GM23248 (cell line): Measurements from ENCODE around the gene CTNNBIP1. TPM values are rescaled to one million over a fixed set of nuclear protein-coding genes. Genes with fewer than 3 reads are reported as not detected.

Source experiments
- DNase-seq: peaks from one replicate; pipeline ENCODE4 v3.0.0-alpha.2; 2015
- H2AFZ ChIP-seq: fragments of 200-600 bp; sonication (generic); 2 replicates; pipeline ENCODE4 v1.6.1; 2016; ENCODE audit warnings: antibody characterized with exemption
- H3F3A ChIP-seq: fragments of 200-600 bp; sonication (generic); 2 replicates; pipeline ENCODE4 v1.6.1; 2016; ENCODE audit warnings: mild to moderate bottlenecking, antibody characterized with exemption, mixed run types; ENCODE audit not compliant: insufficient read depth
- H3K27ac ChIP-seq: fragments of 200-600 bp; sonication (generic); 2 replicates; pipeline ENCODE4 v1.5.1; 2016; ENCODE audit warnings: mild to moderate bottlenecking
- H3K27me3 ChIP-seq: fragments of 200-600 bp; sonication (generic); replicated peaks from 2 replicates; pipeline ENCODE4 v1.6.1; 2016; ENCODE audit warnings: mild to moderate bottlenecking; ENCODE audit not compliant: insufficient read depth
- H3K36me3 ChIP-seq: fragments of 200-600 bp; sonication (generic); 2 replicates; pipeline ENCODE4 v1.6.1; 2016; ENCODE audit warnings: low read depth, mild to moderate bottlenecking
- H3K4me1 ChIP-seq: fragments of 200-600 bp; sonication (generic); 2 replicates; pipeline ENCODE4 v1.6.1; 2016; ENCODE audit warnings: mild to moderate bottlenecking; ENCODE audit not compliant: insufficient read depth
- H3K4me2 ChIP-seq: fragments of 200-600 bp; sonication (generic); one replicate; pipeline ENCODE4 v1.6.1; 2016; ENCODE audit warnings: mild to moderate bottlenecking; ENCODE audit not compliant: unreplicated experiment
- H3K4me3 ChIP-seq: fragments of 200-600 bp; sonication (generic); 2 replicates; pipeline ENCODE4 v1.5.1; 2016; ENCODE audit warnings: mild to moderate bottlenecking
- H3K79me2 ChIP-seq: fragments of 200-600 bp; sonication (generic); 2 replicates; pipeline ENCODE4 v1.6.1; 2016; ENCODE audit warnings: mild to moderate bottlenecking; ENCODE audit not compliant: insufficient read depth
- H3K9ac ChIP-seq: fragments of 200-600 bp; sonication (generic); 2 replicates; pipeline ENCODE4 v1.6.1; 2016; ENCODE audit warnings: mild to moderate bottlenecking
- H3K9me2 ChIP-seq: fragments of 200-600 bp; sonication (generic); 2 replicates; pipeline ENCODE4 v1.6.1; 2016; ENCODE audit warnings: mixed run types, mild to moderate bottlenecking, moderate library complexity; ENCODE audit not compliant: insufficient read depth
- H3K9me3 ChIP-seq: fragments of 200-600 bp; sonication (generic); one replicate; pipeline ENCODE4 v1.6.1; 2017; ENCODE audit warnings: low read depth
- H4K20me1 ChIP-seq: fragments of 200-600 bp; sonication (generic); 2 replicates; pipeline ENCODE4 v1.6.0; 2016; ENCODE audit not compliant: insufficient read depth
- EZH2 ChIP-seq: fragments of 200-600 bp; sonication (generic); IDR thresholded peaks from 2 replicates; pipeline ENCODE4 v1.6.1; 2018; ENCODE audit warnings: antibody characterized with exemption, mild to moderate bottlenecking; ENCODE audit not compliant: insufficient read depth, poor library complexity, severe bottlenecking
- EZH2phosphoT487 ChIP-seq: fragments of 200-600 bp; sonication (generic); IDR thresholded peaks from 2 replicates; pipeline ENCODE4 v1.6.1; 2018; ENCODE audit warnings: antibody characterized with exemption, moderate library complexity, mild to moderate bottlenecking, low read depth; ENCODE audit not compliant: insufficient read depth
- WGBS, 2 experiments: methylation state at CpG; one replicate each; pipeline ENCODE4 v1.1.6; 2015 to 2017; ENCODE audit warnings: low lambda C conversion rate in 2 of 2, low coverage in 1 of 2; ENCODE audit errors: missing lambda C conversion rate in 2 of 2; 5-methylcytosine and 5-hydroxymethylcytosine counted together
- in situ Hi-C: fragments of 300-500 bp; cut with MboI; formaldehyde crosslinking; loops from 2 replicates; pipeline ENCODE4 v1.15.0; 2020
- polyA plus RNA-seq: library from polyadenylated mRNA; unstranded; fragments of >200 nt; fragmentation: Nextera tagmentation; extraction: Ambion mirVana; gene quantifications from 2 replicates; pipeline ENCODE4 v1.2.1, GENCODE V29; 2016
- total RNA-seq: library from RNA; depleted of rRNA; stranded (reverse); fragments of >200 nt; shearing (Covaris generic); gene quantifications from 2 replicates; pipeline ENCODE4 v1.2.3, GENCODE V29; 2014

The CTNNBIP1 gene
- total and polyA plus RNA-seq, 2 experiments from 2014 or later, result 22.2 to 31.0 TPM

DNA sequence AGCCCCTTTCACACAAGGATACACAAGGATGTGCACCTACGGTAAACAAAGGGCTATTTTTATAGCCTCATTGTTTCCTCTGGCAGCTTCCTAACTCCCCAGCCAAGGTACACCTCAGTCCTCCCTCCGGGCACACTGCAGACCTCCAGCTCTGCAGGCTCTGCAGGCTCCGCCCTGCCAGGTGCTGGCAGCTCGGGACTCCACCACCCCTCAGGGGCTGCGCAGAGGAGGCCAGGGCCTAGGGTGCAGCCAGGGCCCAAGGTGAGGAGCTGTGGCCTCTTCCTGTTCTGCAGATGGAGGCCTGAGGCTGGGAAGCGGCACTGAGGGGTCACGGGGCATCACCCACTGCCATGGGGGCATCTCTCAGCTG lies 66.5 kb downstream of the CTNNBIP1 start:
- H3K9me2 ChIP-seq, result no peaks in the 10 kb centered on the region
- in situ Hi-C loops, result no loop called here

DNA sequence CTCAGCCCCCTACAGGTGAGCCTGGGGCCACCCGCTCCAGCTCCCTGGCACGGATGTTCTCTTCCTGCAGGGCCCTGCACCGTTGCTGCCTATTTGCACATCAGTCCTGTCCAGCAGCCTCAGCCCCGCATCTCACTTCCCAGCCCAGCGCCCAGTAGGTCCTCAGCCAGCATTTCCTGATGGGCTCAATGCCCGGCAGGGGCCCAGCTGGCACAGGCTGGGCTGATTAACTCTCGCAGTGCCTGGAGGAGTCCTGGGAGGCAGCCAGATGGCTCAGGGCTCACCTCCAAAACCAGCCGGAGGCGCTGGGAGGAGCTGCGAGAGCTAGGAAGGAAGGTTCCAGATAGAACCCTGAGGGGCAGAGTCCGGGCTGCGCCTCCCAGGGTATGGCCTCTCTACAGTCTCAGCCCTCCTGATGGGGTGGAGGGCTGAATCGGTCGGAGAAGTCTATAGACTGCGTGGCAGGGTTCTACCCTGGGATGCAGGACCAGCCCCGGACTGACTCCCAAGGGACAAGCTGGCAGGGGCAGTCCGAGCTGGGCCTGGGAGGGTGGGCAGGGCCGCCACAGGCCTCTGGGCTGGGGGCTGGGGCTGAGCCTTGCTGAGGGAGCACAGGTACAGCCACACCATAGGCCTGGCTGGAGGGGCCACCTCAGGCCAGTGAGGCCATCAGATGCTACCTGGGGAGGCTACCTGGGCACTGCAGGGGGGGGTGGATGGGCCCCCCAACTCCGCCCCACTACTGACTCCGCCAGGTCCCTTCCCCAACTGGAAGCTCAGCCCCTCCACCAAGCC lies 67.1 kb downstream of the CTNNBIP1 start:
- in situ Hi-C loops, result no loop called here
- Histone ChIP-seq H3K36me3 (no peaks in the 10 kb centered on the region; the same call in 1 of the 2 replicates), H3K27ac (no peak overlapping the region), H3K4me2 (no peak overlapping the region), H4K20me1 (no peaks in the 10 kb centered on the region), H3K9me2 (no peaks in the 10 kb centered on the region), H3K9me3 (no peaks in the 10 kb centered on the region), H3K27me3 (no peaks in the 10 kb centered on the region), H2AFZ (no peak overlapping the region), H3K9ac (no peak overlapping the region), H3F3A (no peaks in the 10 kb centered on the region), H3K79me2 (no peaks in the 10 kb centered on the region), H3K4me3 (no peak overlapping the region), H3K4me1 (no peaks in the 10 kb centered on the region)
- no peak for TF ChIP-seq EZH2
- TF ChIP-seq EZH2phosphoT487, result no peak
- DNase-seq, result no peak
- WGBS, 2 experiments, result 83 to 85% methylated on average over 18 of the region's 20 CpGs

More for the DNA sequence above, 66.5 kb downstream of the CTNNBIP1 start:
- no peak overlapping the region for H2AFZ ChIP-seq
- H3K79me2 ChIP-seq, result no peaks in the 10 kb centered on the region
- H3K4me1 ChIP-seq, result no peaks in the 10 kb centered on the region
- no peaks in the 10 kb centered on the region for H3F3A ChIP-seq
- H4K20me1 ChIP-seq, result no peaks in the 10 kb centered on the region
- H3K9ac ChIP-seq, result no peak overlapping the region
- no peaks in the 10 kb centered on the region for H3K27me3 ChIP-seq
- no peaks in the 10 kb centered on the region for H3K9me3 ChIP-seq
- TF ChIP-seq EZH2 (no peak), EZH2phosphoT487 (no peak)
- DNase-seq, result no peak
- no peak overlapping the region for H3K27ac ChIP-seq
- no peak overlapping the region for H3K4me2 ChIP-seq
- H3K4me3 ChIP-seq, result no peak overlapping the region
- WGBS, 2 experiments, result 96 to 97% methylated on average over 7 of the region's 7 CpGs
- no peaks in the 10 kb centered on the region; the same call in 1 of the 2 replicates for H3K36me3 ChIP-seq

DNA sequence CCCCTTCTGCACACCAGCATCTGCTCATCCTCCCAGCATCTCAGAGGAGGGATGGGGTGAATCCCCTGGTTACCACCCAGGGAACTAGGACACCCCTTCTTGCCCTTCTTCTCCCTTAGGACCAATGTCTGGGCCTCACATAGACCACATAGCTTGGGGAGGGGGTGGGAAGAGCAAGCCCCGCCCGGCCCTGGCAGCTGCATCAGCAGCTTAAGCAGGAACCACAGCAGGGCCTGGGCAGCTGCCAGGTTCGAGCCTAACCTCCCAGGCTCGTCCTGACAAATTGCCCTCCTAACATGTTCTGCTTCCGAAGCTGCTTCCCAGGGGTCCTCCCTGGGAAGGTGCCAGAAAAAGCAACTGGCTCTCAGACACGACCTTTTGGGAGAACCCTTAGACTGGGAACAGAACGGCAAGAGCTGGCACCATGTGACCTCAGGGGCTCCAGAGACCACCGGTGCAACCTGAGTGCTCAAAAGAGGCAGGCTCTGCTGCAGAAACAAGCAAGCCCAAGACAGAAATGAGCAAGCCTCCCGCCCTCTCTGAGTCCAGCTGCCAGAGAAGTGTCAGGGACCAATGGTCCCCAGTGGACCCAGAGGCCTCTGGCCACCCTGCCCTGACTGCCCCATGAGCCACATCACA lies 67.9 kb downstream of the CTNNBIP1 start:
- no peak for DNase-seq
- Histone ChIP-seq H3K27ac (no peak overlapping the region), H3K9me3 (no peaks in the 10 kb centered on the region), H3K27me3 (no peaks in the 10 kb centered on the region), H3K36me3 (no peaks in the 10 kb centered on the region), H3K4me2 (no peak overlapping the region), H3K9ac (no peak overlapping the region), H3K79me2 (no peaks in the 10 kb centered on the region), H3K9me2 (no peaks in the 10 kb centered on the region), H2AFZ (no peak overlapping the region), H4K20me1 (no peaks in the 10 kb centered on the region), H3F3A (no peaks in the 10 kb centered on the region), H3K4me3 (no peak overlapping the region), H3K4me1 (no peaks in the 10 kb centered on the region)
- in situ Hi-C loops, result no loop called here
- 38 to 45% methylated on average over 9 of the region's 9 CpGs for WGBS, 2 experiments
- TF ChIP-seq EZH2phosphoT487 (no peak), EZH2 (no peak)

DNA sequence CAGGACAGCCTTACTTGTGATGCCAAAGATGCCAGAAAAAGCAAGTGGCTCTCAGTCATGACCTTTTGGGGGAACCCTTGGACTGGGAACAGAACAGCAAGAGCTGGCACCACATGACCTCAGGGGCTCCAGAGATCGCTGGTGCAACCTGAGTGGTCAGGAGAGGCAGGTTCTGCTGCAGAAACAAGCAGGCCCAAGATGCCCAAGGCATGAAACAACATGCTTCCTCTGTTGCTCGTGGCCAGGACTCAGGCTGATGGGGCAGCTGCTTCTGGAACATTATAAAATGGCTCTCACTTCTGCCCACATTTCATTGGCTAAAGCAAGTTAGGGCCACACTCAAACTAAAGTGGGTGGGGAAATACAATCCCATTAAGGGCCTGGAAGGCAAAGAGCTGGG lies 68.6 kb downstream of the CTNNBIP1 start:
- H3K4me3 ChIP-seq, result no peak overlapping the region
- H3K4me1 ChIP-seq, result no peaks in the 10 kb centered on the region
- H3K36me3 ChIP-seq, result no peaks in the 10 kb centered on the region
- H3K9ac ChIP-seq, result no peak overlapping the region
- H2AFZ ChIP-seq, result no peak overlapping the region
- no peaks in the 10 kb centered on the region for H3K79me2 ChIP-seq
- H3F3A ChIP-seq, result no peaks in the 10 kb centered on the region
- H3K9me2 ChIP-seq, result no peaks in the 10 kb centered on the region
- no peaks in the 10 kb centered on the region for H4K20me1 ChIP-seq
- 70 to 72% methylated on average over 2 of the region's 2 CpGs for WGBS, 2 experiments
- TF ChIP-seq EZH2phosphoT487 (no peak), EZH2 (no peak)
- no peak overlapping the region for H3K4me2 ChIP-seq
- no peaks in the 10 kb centered on the region for H3K27me3 ChIP-seq
- no peaks in the 10 kb centered on the region for H3K9me3 ChIP-seq
- no peak overlapping the region for H3K27ac ChIP-seq
- in situ Hi-C loops, result no loop called here
- DNase-seq, result no peak
